RWPE1 (cell line): ENCODE measurements around the gene ADGRD1.

Experiments used
- CTCF ChIA-PET: fragments of 350-600 bp; sonication (Branson Sonifier 250); formaldehyde crosslinking; extraction: SDS; loops from one replicate; lab custom pipeline; 2021; lab: Yijun Ruan, JAX
- POLR2A ChIA-PET: fragments of 400-600 bp; formaldehyde crosslinking; extraction: SDS; loops from one replicate; lab custom pipeline; 2020; ENCODE audit warnings: antibody characterized with exemption; ENCODE audit not compliant: low non-redundant PET; lab: Yijun Ruan, JAX
- DNase-seq: peaks from one replicate; pipeline ENCODE4 v3.0.0; 2012; ENCODE audit warnings: low spot score
- H3K27ac ChIP-seq: fragments of 450-650 bp; 2 replicates; pipeline ENCODE4 v1.5.1; 2017
- TF ChIP-seq, protein P1 (sequence below): fragments of 450-650 bp; conservative IDR thresholded peaks from 2 replicates; pipeline ENCODE4 v1.5.1; 2017; ENCODE audit warnings: low read depth, mild to moderate bottlenecking

ADGRD1 gene

DNA sequence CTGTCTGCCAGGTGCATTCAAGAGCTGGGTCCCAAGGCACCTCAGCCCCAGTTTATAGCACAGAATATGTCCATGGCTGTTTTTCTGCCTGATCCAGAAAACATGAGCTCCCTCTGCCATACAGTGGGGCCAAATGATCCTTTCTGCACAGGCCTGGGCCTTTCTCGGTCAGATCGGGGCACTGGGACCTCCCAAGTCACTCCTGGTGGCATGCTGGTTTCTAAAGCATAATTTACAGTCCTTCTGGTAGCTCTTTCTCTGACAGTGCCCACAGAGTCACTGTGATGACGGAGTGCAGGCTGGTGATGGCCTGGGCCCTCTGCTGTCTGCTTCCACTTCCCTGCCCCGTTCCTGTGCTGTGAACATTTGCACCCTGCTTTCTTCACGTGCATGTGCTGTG lies 99.2 kb downstream of the ADGRD1 start:
- no peak for DNase-seq
- TF ChIP-seq, protein P1, sequence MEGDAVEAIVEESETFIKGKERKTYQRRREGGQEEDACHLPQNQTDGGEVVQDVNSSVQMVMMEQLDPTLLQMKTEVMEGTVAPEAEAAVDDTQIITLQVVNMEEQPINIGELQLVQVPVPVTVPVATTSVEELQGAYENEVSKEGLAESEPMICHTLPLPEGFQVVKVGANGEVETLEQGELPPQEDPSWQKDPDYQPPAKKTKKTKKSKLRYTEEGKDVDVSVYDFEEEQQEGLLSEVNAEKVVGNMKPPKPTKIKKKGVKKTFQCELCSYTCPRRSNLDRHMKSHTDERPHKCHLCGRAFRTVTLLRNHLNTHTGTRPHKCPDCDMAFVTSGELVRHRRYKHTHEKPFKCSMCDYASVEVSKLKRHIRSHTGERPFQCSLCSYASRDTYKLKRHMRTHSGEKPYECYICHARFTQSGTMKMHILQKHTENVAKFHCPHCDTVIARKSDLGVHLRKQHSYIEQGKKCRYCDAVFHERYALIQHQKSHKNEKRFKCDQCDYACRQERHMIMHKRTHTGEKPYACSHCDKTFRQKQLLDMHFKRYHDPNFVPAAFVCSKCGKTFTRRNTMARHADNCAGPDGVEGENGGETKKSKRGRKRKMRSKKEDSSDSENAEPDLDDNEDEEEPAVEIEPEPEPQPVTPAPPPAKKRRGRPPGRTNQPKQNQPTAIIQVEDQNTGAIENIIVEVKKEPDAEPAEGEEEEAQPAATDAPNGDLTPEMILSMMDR: no peak
- no peak overlapping the region for H3K27ac ChIP-seq
- ChIA-PET POLR2A (no interaction called here), CTCF (no interaction called here)

DNA sequence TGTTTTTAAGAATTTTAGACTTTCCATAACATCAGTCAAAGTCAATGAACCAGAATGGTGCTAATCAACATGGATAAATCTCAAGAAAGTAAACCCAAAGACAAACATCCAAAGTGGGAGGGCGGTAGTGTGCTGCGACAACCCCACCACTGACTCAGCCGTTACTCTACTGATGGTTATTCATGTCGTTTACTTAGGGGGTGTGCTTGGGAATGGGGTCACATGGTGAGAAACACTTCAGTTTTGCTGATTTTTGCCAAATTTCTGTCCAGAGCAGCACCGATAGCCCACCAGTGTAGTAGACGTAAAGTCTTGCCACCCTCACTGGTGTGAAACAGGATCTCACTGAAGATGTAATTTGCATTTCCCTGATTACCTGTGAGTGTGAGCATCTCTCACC lies 99.9 kb downstream of the ADGRD1 start:
- CTCF ChIA-PET: interaction anchor here (0.8 kb wide), 1 partner anchor 14 kb away, joined by 3 read pairs; no protein-coding TSS in a partner anchor
- no peak overlapping the region for H3K27ac ChIP-seq

DNA sequence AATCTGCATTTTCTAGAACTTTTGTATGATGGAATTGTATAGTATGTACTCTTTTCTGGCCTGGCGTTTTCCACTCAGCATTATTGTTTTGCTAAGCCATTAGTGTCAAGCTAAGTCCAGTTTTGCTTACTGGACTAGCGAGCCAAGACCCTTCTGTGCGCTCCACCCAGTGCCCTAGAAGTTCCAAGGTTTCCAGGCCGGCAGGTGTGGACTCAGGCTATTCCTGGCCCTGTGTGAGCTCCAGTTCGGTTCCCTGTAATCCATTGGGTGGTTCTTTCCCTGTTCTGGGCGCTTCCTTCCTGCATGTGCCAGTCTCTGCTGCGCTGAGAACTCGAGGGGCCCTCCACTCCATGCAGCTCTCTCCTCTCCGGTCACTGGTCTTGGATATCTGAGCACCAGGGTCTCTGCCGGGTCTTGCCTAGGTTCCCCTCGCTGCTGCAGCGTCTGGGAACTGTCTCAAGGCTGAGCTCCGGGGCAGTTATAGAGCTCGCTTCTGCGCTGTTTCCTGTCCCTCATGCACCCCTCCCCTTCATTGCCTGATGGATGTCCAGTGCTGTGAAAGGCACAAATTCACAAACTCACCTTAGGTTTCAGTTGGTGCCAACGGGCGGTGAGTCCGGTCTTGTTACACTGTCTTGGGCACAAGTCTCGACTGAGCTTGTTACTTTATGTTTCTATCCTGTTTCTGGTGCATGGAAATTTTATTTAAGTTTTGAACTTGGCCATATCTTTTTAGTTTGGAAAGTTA lies 100.8 kb downstream of the ADGRD1 start:
- ChIA-PET CTCF (interaction anchor here (0.8 kb wide), 1 partner anchor 13 kb away, joined by 3 read pairs; no protein-coding TSS in a partner anchor), POLR2A (no interaction called here)
- H3K27ac ChIP-seq: no peak overlapping the region
- no peak for DNase-seq
- TF ChIP-seq, protein P1: no peak

More for the DNA sequence above, 99.9 kb downstream of the ADGRD1 start:
- no peak for DNase-seq
- POLR2A ChIA-PET: no interaction called here
- TF ChIP-seq, protein P1: no peak

DNA sequence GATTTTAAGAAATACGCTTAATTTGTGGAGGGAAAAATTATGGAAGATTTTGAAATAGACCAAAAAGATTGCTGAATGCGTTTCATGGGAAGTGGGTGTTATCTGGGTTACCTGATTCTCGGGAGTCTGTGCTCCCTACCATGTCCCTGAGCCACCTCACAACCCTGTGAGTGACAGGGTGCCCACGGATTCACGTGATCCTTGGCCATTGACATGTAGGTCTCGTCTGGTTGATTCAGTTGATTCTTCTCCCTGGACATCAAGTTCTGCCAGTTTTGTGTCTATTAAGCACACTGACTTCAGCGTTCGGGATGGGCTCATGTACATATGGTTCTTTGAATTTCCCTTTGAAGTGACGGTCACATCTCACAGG lies 101.4 kb downstream of the ADGRD1 start:
- H3K27ac ChIP-seq: no peak overlapping the region
- DNase-seq: no peak
- POLR2A ChIA-PET: no interaction called here
- CTCF ChIA-PET: no interaction called here
- TF ChIP-seq, protein P1: no peak

DNA sequence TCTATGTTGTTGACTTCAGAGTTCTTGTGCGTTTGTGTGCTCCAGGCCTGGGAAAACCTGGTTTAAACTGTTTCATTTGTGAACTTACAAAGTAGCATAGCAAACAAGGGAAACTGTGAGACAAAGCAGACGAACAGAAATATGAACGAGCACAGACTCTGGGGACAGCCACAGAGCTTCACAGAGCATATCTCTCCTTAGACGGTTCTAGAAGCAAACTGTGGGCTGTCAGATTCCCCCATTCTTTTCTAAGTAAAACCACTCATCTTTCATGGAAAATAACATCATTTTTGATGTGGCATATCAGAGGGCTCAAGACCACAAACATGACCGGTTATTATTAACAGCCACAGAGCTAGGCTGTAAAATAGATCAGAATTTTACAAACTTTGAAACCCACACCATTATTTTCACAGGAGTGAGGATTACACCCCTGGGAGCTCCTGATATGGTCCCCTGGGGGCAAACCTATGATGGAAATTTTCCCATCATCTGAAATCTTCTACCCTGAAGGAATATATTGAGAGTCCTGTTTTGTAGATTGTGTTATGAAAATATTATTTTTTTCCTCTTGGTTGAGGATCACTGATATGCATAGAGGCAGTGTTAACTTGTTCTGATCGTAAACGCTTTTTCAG lies 102.0 kb downstream of the ADGRD1 start:
- POLR2A ChIA-PET: no interaction called here
- TF ChIP-seq, protein P1: no peak
- CTCF ChIA-PET: no interaction called here

DNA sequence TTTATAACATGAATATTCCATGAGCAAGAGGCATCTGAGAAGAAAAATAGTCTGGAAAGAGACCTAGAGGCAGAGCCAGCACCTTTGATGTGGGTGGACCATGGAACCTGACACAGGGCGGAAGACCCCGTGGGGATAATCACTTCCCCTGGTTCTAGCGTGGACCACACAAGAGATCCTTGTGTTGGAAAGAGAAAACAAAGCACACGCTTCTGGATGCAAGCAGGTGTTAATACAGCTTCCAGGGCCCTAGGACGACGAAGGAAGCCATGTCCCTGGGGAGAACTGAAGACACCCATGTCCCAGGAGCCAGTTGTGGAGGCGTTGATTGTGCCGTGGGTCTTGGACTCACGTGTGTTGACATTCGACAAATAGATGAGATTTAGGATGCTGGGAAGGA lies 102.9 kb downstream of the ADGRD1 start:
- TF ChIP-seq, protein P1: no peak
- no peak for DNase-seq
- no peak overlapping the region for H3K27ac ChIP-seq
- ChIA-PET CTCF (no interaction called here), POLR2A (no interaction called here)

More for the DNA sequence above, 102.0 kb downstream of the ADGRD1 start:
- DNase-seq: no peak
- no peak overlapping the region for H3K27ac ChIP-seq
